Breast epithelium (tissue), 4 donors: ENCODE measurements around the gene ASXL2. TPM values are rescaled to one million over a fixed set of nuclear protein-coding genes. Genes with fewer than 3 reads are reported as not detected.
"Not testable (repeated sequence)": the region's sequence is repeated elsewhere in the genome, so short reads cannot be mapped to it uniquely, and the experiment has no call there.

Experiments
- DNase-seq, 2 donors: peaks; one replicate each; pipeline ENCODE4 v3.0.0-alpha.2; 2019; ENCODE audit warnings: low spot score in 2 of 2
- H3K27ac ChIP-seq, 2 donors: fragments of 200-600 bp; sonication (generic) in 1 of 2; one replicate each; pipeline ENCODE4 v1.5.1; 2016 to 2019; ENCODE audit warnings: mild to moderate bottlenecking in 1 of 2
- H3K27me3 ChIP-seq, 2 donors: fragments of 200-600 bp; sonication (generic) in 1 of 2; one replicate each; pipeline versions ENCODE4 v1.5.1 to v1.6.0; 2017 to 2019; ENCODE audit warnings: control low read depth in 1 of 2, mild to moderate bottlenecking in 1 of 2
- H3K36me3 ChIP-seq: fragments of 200-600 bp; one replicate; pipeline ENCODE4 v1.5.1; 2019
- H3K4me1 ChIP-seq, 2 donors: fragments of 200-600 bp; sonication (generic); one replicate each; pipeline ENCODE4 v1.5.1; 2016 to 2019; ENCODE audit warnings: control low read depth in 1 of 2
- H3K4me3 ChIP-seq, 3 donors: fragments of 200-600 bp; sonication (generic); 1 replicate in 2 of 3; 2 replicates in 1 of 3; pipeline ENCODE4 v1.5.1; 2016 to 2019; ENCODE audit warnings: mild to moderate bottlenecking in 3 of 3, moderate library complexity in 2 of 3
- H3K9me3 ChIP-seq, 2 donors: fragments of 200-600 bp; sonication (generic) in 1 of 2; one replicate each; pipeline ENCODE4 v1.5.1; 2016 to 2019; ENCODE audit warnings: control low read depth in 1 of 2
- CTCF ChIP-seq, 3 donors: fragments of 450-650 bp; IDR thresholded peaks; one replicate each; pipeline ENCODE4 v1.5.1; 2016 to 2017; ENCODE audit warnings: antibody characterized with exemption in 3 of 3, mild to moderate bottlenecking in 3 of 3, moderate library complexity in 3 of 3
- POLR2A ChIP-seq: fragments of 450-650 bp; IDR thresholded peaks from one replicate; pipeline ENCODE4 v1.6.1; 2016; ENCODE audit warnings: antibody characterized with exemption, mild to moderate bottlenecking, moderate library complexity
- POLR2AphosphoS5 ChIP-seq, 3 donors: sonication (generic); formaldehyde crosslinking; IDR thresholded peaks; one replicate each; pipeline ENCODE4 v1.6.1; 2017; ENCODE audit warnings: antibody characterized with exemption in 3 of 3
- intact Hi-C: fragments of 100-400 bp; cut with DNase I; formaldehyde crosslinking; loops from one replicate; pipeline ENCODE4 v1.15.1; 2023; ENCODE audit warnings: low total_unique reads
- total RNA-seq, 3 donors: library from RNA; depleted of rRNA; stranded (reverse); fragments of >200 nt; gene quantifications; one replicate each; pipeline ENCODE4 v1.1.0, GENCODE V29; 2016

ASXL2 gene
- total RNA-seq, 3 donors from 2014 or later, result 16.4 to 18.2 (median 17.4) TPM

GRCh38 chr2:25905126-25905525 is 26.8 kb upstream of the ASXL2 start:
- H3K9me3 ChIP-seq, result no peaks in the 10 kb centered on the region
- DNase-seq, result no peak
- no peaks in the 10 kb centered on the region for H3K4me1 ChIP-seq
- H3K27me3 ChIP-seq, result no peaks in the 10 kb centered on the region
- H3K4me3 ChIP-seq, result no peak overlapping the region
- H3K27ac ChIP-seq, result no peak overlapping the region
- H3K36me3 ChIP-seq, result no peaks in the 10 kb centered on the region
- no peak for TF ChIP-seq POLR2A
- no peak for TF ChIP-seq CTCF (IDR thresholded peaks at IDR 0.05)
- no peak for TF ChIP-seq POLR2AphosphoS5 (IDR thresholded peaks at IDR 0.05)
- intact Hi-C loops, result no loop called here

- Histone ChIP-seq H3K9me3 (no peaks in the 10 kb centered on the region), H3K27ac (no peak overlapping the region), H3K4me3 (no peak overlapping the region), H3K27me3 (no peaks in the 10 kb centered on the region), H3K36me3 (no peaks in the 10 kb centered on the region), H3K4me1 (no peaks in the 10 kb centered on the region)
- no peak for TF ChIP-seq CTCF (IDR thresholded peaks at IDR 0.05)
- TF ChIP-seq POLR2AphosphoS5 (IDR thresholded peaks at IDR 0.05), result no peak
- TF ChIP-seq POLR2A, result no peak
- intact Hi-C loops, result loop anchor here (5.0 kb wide), 1 partner anchor 1674 kb away; no protein-coding TSS in a partner anchor
- DNase-seq, result no peak
These were observed 25.0 kb upstream of the ASXL2 start for GRCh38 chr2:25903216-25903776.

- no peak for DNase-seq
These were observed 21.2 kb upstream of the ASXL2 start for GRCh38 chr2:25899404-25899970.

GRCh38 chr2:25897506-25897905 is 19.2 kb upstream of the ASXL2 start:
- DNase-seq, result no peak
- Histone ChIP-seq H3K27me3 (no peaks in the 10 kb centered on the region), H3K27ac (no peak overlapping the region), H3K4me1 (no peaks in the 10 kb centered on the region), H3K36me3 (no peaks in the 10 kb centered on the region), H3K9me3 (no peaks in the 10 kb centered on the region), H3K4me3 (no peak overlapping the region)
- no peak for TF ChIP-seq POLR2A
- TF ChIP-seq CTCF (IDR thresholded peaks at IDR 0.05), result no peak
- TF ChIP-seq POLR2AphosphoS5 (IDR thresholded peaks at IDR 0.05), result no peak
- intact Hi-C loops, result no loop called here

More at GRCh38 chr2:25899404-25899970, 21.2 kb upstream of the ASXL2 start:
- Histone ChIP-seq H3K27ac (no peak overlapping the region), H3K27me3 (no peaks in the 10 kb centered on the region), H3K4me1 (no peaks in the 10 kb centered on the region), H3K36me3 (no peaks in the 10 kb centered on the region), H3K9me3 (no peaks in the 10 kb centered on the region), H3K4me3 (no peak overlapping the region)
- TF ChIP-seq POLR2A, result no peak
- no peak for TF ChIP-seq CTCF (IDR thresholded peaks at IDR 0.05)
- no peak for TF ChIP-seq POLR2AphosphoS5 (IDR thresholded peaks at IDR 0.05)
- intact Hi-C loops, result no loop called here

GRCh38 chr2:25896308-25896707 is 18.0 kb upstream of the ASXL2 start:
- H3K4me3 ChIP-seq, DNase-seq, H3K27me3 ChIP-seq, intact Hi-C loops, H3K9me3 ChIP-seq, H3K27ac ChIP-seq, H3K4me1 ChIP-seq, H3K36me3 ChIP-seq: not testable (repeated sequence)
